NCI-H460 (cell line): ENCODE data around the gene OTOG. TPM values are rescaled to one million over a fixed set of nuclear protein-coding genes. Genes with fewer than 3 reads are reported as not detected.

Experiments
- DNase-seq: peaks from one replicate; pipeline ENCODE4 v3.0.0-alpha.2; 2016; ENCODE audit warnings: low read depth; ENCODE audit errors: extremely low read depth
- total RNA-seq: library from RNA; depleted of rRNA; stranded (reverse); fragments of >200 nt; shearing (Covaris generic); gene quantifications from 2 replicates; pipeline ENCODE4 v1.2.3, GENCODE V29; 2014

OTOG gene
- total RNA-seq, 1 experiment from 2014 or later, result not detected

- no peak for DNase-seq
Observed at GRCh38 chr11:17580271-17580670, 33.2 kb downstream of the OTOG start.

DNA sequence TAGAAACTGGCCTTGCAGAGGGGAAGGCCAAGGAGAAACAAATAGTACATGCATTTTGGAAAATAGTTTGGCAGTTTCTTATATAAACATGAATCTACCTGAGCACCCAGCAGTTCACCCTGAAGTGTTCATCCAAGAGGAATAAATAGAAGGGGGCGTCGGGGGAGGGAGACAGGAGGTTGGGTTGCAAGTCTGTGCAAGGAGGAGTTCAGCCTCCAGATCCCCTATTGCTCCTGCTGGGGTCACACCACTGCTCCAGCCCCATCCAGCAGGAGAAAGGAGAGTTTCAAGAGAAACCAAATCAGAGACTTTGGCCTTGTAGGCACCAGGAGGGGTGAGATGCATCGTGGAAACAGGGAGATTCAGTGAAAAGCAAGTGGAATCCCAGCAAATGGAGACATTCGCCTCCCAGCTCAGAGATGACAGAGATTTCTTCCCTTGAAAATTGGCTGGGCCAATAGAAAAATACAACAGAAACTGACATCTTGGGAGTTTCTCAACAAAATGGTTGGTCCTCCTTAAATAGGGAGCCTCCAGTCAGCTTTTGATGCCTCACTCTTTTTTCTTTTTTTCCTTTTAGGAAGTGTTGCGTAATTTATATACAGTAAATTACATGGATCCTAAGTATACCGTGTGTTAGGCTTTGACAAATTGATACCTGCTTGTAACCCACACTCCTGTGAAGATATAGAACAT lies 34.1 kb downstream of the OTOG start:
- DNase-seq, result no peak

DNA sequence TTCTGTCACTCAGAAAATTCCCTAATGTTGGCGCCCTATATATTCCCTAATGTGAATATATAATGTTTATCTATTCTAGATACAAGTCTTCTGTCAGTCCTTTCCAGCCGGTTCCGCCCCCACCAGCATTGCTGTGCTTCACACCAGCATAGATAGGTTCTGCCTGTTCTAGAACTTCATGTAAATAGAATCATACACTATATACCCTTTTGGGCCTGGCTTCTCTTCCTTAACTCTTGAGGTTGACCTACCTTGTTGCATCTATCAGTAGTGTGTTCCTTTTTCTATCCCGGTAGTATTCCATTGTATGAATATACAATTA lies 34.6 kb downstream of the OTOG start:
- no peak for DNase-seq

DNA sequence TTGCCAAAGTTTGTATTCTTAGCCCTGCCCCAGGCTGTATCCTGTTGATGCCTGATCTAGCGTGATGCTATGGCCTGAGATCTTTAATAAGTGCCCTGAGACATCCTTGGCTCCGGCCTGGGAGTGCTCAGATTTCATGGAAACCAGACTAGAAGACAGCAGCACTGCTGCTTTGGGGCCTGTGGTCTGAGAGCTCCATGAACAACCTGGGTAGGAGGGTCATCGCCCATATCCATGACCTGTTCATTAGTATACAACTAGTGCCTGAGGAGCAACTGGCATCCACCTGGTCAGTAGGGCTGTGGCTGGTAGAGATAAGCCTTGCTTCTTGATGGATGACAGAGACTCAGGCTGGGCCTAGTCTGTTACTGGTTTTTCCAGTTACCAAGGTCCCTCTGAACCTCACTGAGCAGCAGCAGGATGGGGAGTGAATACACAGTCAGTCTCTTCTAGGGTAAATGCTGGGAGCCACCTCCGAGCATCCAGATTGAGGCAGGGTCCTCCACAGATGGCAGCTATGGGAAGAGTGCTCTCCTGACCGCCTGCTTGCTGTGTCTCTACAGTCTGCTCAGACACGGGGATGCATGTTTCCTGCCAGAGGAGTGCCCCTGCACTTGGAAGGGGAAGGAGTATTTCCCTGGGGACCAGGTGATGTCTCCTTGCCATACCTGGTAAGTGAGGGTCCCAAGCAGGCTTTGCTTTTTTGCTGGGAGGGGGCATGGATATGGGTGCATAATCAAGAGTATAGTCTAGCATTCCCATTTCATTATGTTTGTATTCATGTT lies 39.0 kb downstream of the OTOG start:
- no peak for DNase-seq

DNA sequence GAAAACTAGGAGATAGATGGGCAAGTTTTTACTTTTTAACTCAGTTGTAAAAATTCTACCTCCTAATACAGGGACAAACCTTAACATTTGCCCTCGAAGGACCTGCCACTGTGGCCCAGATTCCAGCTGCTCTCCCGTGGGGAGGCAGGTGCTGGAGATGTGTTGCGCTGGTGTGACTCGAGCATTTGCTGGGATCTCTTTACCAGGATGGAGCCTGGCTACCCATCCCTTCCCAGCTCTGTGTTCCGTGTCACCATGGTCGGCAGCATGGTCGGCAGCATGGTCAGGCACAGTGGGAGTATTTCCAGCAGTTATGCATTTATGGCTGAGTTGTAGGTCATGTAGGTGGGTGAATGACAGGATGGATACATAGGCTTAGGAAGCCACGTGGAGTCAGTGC lies 41.1 kb downstream of the OTOG start:
- DNase-seq, result no peak

- DNase-seq, result no peak
Observed at GRCh38 chr11:17588721-17589120, 41.7 kb downstream of the OTOG start.

DNA sequence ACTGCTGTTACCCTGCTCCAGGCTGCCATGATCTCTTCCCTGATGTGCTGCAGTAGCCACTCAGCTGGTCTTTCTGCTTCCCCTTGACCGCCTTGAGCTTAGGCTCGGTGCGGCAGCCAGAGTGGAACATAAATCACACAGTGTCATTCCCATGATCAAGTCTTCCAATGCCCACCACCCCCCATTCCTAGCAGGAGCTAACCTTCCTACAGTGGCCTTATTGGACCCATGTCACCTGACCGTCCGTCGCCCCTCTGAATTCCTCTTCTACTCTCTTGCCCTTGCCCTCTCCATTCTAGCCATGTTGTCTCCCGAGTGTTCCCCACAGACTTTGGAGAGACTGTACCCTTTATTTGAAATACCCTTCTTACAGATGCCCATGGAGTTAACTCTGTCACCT lies 43.4 kb downstream of the OTOG start:
- no peak for DNase-seq

- DNase-seq, result no peak
Observed at GRCh38 chr11:17591293-17591692, 44.2 kb downstream of the OTOG start.

DNA sequence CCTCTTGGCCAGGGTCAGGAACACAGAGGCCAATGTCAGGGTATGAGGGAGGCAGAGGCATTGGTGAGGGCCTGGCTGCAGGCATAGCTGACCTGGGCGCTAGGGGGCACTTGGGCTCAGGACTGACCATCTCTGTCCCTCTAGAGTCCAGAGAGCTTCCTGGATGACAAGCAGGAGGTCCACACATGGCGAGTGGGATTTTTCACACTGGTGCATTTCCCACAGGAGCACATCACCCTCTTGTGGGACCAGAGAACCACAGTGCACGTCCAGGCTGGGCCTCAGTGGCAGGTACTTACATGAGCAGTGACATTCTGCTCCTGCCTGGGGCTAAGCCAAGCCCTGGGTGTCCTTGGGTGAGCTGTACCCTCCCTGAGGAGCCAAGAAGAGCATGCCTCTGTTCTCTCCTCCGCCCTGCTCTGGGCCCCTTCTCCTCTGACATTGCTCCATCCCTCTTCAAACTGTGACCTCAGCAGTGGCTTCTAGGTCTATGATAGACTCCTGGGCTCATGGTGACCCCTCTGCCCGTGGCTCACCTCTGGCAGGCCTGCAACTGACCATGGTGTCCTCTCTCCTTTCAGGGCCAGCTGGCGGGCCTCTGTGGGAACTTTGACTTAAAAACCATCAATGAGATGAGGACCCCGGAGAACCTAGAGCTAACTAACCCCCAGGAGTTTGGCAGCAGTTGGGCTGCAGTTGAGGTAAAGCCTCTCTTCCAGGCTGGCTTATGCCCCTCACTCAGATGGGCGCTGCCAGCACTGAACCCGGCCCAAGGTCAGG lies 46.6 kb downstream of the OTOG start:
- DNase-seq, result no peak

GRCh38 chr11:17594686-17595192 lies 47.7 kb downstream of the OTOG start:
- DNase-seq, result no peak

DNA sequence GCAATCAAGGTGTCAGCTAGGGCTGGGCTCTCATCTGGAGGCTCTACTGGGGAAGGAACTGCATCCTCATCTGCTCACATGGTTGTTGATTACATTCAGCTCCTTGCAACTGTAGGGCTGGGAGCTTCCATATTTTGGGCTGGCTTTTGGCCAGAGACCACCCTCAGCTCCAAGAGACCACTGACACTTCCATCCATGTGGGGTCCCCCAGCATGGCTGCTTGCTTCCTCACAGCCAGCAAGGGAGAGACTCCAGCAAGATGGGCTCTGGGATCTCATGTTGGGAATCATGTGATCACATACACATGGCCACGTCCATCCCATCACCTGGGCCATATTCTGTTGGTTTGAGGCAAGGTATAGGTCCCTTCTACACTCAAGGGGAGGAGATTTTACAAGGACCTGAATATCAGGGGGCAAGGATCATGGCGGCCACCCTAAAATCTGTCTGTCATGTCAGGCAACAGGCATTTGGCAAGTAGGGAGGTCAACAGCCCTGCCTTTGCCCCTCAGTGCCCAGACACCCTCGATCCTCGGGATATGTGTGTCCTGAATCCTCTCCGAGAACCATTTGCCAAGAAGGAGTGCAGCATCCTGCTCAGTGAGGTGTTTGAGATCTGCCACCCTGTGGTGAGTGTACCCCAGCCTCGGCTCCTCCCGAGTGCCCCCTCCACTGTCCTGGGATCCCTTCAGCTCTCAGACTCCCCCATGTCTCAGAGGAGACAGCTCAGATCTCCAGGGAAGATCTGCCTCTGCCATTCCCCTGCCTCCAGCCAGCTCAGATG lies 48.7 kb downstream of the OTOG start:
- DNase-seq, result no peak

GRCh38 chr11:17596310-17596669 lies 49.2 kb downstream of the OTOG start:
- no peak for DNase-seq

DNA sequence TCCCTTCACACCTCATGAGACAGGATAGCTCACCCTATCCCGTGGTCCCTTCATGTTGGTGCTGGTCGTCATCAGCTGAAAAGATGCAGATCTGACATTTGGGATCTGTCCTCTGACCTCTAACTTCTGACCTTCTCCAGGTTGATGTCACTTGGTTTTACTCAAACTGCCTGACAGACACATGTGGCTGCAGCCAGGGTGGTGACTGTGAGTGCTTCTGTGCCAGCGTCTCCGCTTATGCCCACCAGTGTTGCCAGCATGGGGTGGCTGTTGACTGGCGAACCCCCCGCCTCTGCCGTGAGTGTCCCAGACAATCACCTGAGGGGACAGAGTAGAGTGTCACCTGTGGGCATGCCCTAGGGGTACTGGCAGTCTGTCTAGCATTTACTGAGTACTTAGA lies 49.7 kb downstream of the OTOG start:
- DNase-seq, result no peak

DNA sequence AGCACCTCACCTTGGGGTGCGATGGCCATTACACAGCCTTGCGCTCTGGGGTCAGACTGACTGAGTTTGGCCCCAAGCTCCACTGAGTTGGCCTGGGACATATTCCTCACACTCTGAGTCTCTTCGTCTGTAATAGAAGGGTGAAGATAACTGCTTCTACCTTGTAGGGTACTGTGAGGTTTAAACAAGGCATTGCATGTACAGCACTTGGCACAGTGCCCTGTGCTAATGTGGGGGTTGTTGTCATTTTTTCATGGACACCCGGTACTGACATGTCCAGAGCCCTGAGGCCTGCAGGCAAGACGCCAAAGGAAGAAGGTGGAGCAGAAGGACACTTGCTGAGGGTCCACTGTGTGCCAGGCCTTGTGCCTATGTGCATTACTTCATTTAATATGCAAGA lies 50.7 kb downstream of the OTOG start:
- no peak for DNase-seq

- DNase-seq, result peak; percentile 32
Observed at GRCh38 chr11:17598700-17599459, 51.8 kb downstream of the OTOG start.

DNA sequence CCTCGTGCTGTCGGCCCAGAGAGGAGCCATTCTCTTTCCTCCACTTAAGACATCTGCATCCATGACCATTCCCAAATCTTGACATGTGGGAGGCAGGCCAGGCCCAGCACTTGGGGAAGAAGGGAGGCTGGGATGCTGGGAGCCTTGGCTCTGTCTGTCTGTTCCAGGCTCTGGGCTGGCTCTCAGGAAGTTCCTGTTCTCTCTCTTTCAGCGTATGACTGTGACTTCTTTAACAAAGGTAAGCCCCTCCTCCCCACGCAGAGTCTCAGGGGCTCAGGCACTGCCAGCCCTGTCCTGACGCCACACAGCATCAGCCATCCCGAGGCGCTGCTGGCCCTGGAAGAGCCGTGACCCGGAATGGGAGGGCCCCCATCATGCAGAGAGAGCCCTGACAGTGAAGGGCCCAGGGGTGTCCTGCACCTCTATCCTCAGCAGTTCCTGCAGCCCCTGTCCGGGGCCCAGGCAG lies 52.4 kb downstream of the OTOG start:
- no peak for DNase-seq

- no peak for DNase-seq
Observed at GRCh38 chr11:17600316-17601255, 53.5 kb downstream of the OTOG start.

GRCh38 chr11:17601256-17601671 lies 54.2 kb downstream of the OTOG start:
- DNase-seq, result no peak

DNA sequence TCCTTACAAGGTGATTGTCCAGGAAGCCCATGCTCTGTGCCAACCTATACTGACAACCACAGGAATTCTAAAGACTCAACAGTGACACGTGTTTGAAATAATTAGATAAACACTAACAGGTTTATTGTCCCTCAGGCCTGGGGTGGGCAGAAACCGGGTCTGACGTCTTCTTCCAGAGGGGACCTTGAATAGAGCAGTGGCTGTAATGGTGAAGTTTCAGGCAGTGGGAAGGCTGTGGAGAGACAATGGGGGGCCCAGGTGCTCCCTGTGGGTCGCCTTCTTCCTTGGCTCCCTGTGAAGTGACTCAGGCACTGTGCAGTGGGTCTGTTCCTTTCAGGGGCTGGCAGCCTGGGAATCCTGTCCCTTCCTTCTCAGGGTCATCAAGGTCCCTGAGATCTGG lies 54.6 kb downstream of the OTOG start:
- no peak for DNase-seq
